H9 (cell line): ENCODE results near the gene NRP1. TPM values are rescaled to one million over a fixed set of nuclear protein-coding genes. Genes with fewer than 3 reads are reported as not detected.

Source experiments
- DNase-seq: peaks from one replicate; pipeline ENCODE4 v3.0.0-alpha.2; 2017
- H2AFZ ChIP-seq: one replicate; pipeline ENCODE4 v1.6.1; 2013; ENCODE audit warnings: mild to moderate bottlenecking, low read length, control low read depth, moderate library complexity
- H2AK5ac ChIP-seq: 2 replicates; pipeline ENCODE4 v1.6.1; 2013; ENCODE audit warnings: low read length, control low read depth, mixed read lengths; ENCODE audit not compliant: insufficient read length
- H2BK120ac ChIP-seq: one replicate; pipeline ENCODE4 v1.6.1; 2013; ENCODE audit warnings: low read depth, mild to moderate bottlenecking, low read length, control low read depth, inconsistent platforms; ENCODE audit not compliant: poor library complexity, severe bottlenecking
- H2BK12ac ChIP-seq: 2 replicates; pipeline ENCODE4 v1.6.1; 2013; ENCODE audit warnings: low read length, control low read depth, mixed read lengths, low read depth; ENCODE audit not compliant: insufficient read length
- H2BK15ac ChIP-seq: 2 replicates; pipeline ENCODE4 v1.6.1; 2013; ENCODE audit warnings: low read depth, low read length, control low read depth
- H2BK20ac ChIP-seq: one replicate; pipeline ENCODE4 v1.6.1; 2013; ENCODE audit warnings: low read depth, mild to moderate bottlenecking, low read length, control low read depth, inconsistent platforms; ENCODE audit not compliant: poor library complexity, severe bottlenecking
- H2BK5ac ChIP-seq: 2 replicates; pipeline ENCODE4 v1.6.1; 2013; ENCODE audit warnings: low read length, control low read depth, mixed read lengths; ENCODE audit not compliant: insufficient read length
- H3K14ac ChIP-seq: 2 replicates; pipeline ENCODE4 v1.6.1; 2013; ENCODE audit warnings: low read length, control low read depth; ENCODE audit not compliant: insufficient read depth
- H3K18ac ChIP-seq: 2 replicates; pipeline ENCODE4 v1.6.1; 2013; ENCODE audit warnings: low read depth, mild to moderate bottlenecking, mixed read lengths, low read length, control low read depth; ENCODE audit not compliant: insufficient read length
- H3K23ac ChIP-seq: 2 replicates; pipeline ENCODE4 v1.6.1; 2013; ENCODE audit warnings: low read length, control low read depth, mixed read lengths, low read depth; ENCODE audit not compliant: insufficient read length
- H3K23me2 ChIP-seq: 2 replicates; pipeline ENCODE4 v1.6.1; 2013; ENCODE audit warnings: low read depth, mild to moderate bottlenecking, mixed read lengths, low read length, control low read depth; ENCODE audit not compliant: insufficient read length, poor library complexity, severe bottlenecking
- H3K27ac ChIP-seq: 2 replicates; pipeline ENCODE4 v1.5.1; 2013; ENCODE audit warnings: low read length, control low read depth, mixed read lengths, low read depth; ENCODE audit not compliant: insufficient read length
- H3K27me3 ChIP-seq: 2 replicates; pipeline ENCODE4 v1.6.1; 2013; ENCODE audit warnings: low read length, control low read depth, inconsistent platforms; ENCODE audit not compliant: insufficient read depth
- H3K4ac ChIP-seq: 2 replicates; pipeline ENCODE4 v1.6.1; 2013; ENCODE audit warnings: low read depth, mild to moderate bottlenecking, control low read depth, inconsistent platforms, low read length, moderate library complexity
- H3K4me1 ChIP-seq: 2 replicates; pipeline ENCODE4 v1.6.1; 2013; ENCODE audit warnings: low read length, control low read depth, inconsistent platforms; ENCODE audit not compliant: insufficient read depth
- H3K4me2 ChIP-seq: 2 replicates; pipeline ENCODE4 v1.6.1; 2013; ENCODE audit warnings: low read length, control low read depth, mixed read lengths; ENCODE audit not compliant: insufficient read length, insufficient read depth
- H3K56ac ChIP-seq: 2 replicates; pipeline ENCODE4 v1.6.1; 2013; ENCODE audit warnings: low read depth, mild to moderate bottlenecking, mixed read lengths, low read length, control low read depth; ENCODE audit not compliant: insufficient read length
- H3K79me1 ChIP-seq: 2 replicates; pipeline ENCODE4 v1.6.1; 2013; ENCODE audit warnings: low read depth, mild to moderate bottlenecking, moderate library complexity, low read length, control low read depth, inconsistent platforms; ENCODE audit not compliant: insufficient read depth, poor library complexity, severe bottlenecking
- H3K79me2 ChIP-seq: 2 replicates; pipeline ENCODE4 v1.6.1; 2013; ENCODE audit warnings: low read length, control low read depth, inconsistent platforms; ENCODE audit not compliant: insufficient read depth
- H3K9ac ChIP-seq: 2 replicates; pipeline ENCODE4 v1.6.1; 2013; ENCODE audit warnings: low read length, control low read depth, mixed read lengths; ENCODE audit not compliant: insufficient read length; ENCODE audit errors: extremely low read depth
- H3K9me3 ChIP-seq: one replicate; pipeline ENCODE4 v1.6.1; 2013; ENCODE audit warnings: low read depth, low read length, inconsistent platforms; ENCODE audit not compliant: control insufficient read depth
- H3T11ph ChIP-seq: one replicate; pipeline ENCODE4 v1.6.1; 2013; ENCODE audit warnings: mild to moderate bottlenecking, low read length, control low read depth, inconsistent platforms
- H4K20me1 ChIP-seq: one replicate; pipeline ENCODE4 v1.6.1; 2013; ENCODE audit not compliant: control insufficient read depth, insufficient read length, insufficient read depth
- H4K5ac ChIP-seq: 2 replicates; pipeline ENCODE4 v1.6.1; 2013; ENCODE audit warnings: low read depth, mild to moderate bottlenecking, mixed read lengths, low read length, control low read depth; ENCODE audit not compliant: insufficient read length
- H4K8ac ChIP-seq: replicated peaks from 2 replicates; pipeline ENCODE4 v1.6.1; 2013; ENCODE audit warnings: low read length, control low read depth, mixed read lengths, low read depth; ENCODE audit not compliant: insufficient read length
- H4K91ac ChIP-seq: 2 replicates; pipeline ENCODE4 v1.6.1; 2013; ENCODE audit warnings: low read depth, mild to moderate bottlenecking, moderate library complexity, mixed read lengths, low read length, control low read depth; ENCODE audit not compliant: insufficient read length
- H3K27ac Mint-ChIP-seq, 3 experiments: 2 replicates in 2 of 3; 3 replicates in 1 of 3; pipeline ENCODE4 v1.8.0; 2020 to 2021; ENCODE audit warnings: mixed read lengths in 3 of 3, mild to moderate bottlenecking in 1 of 3, moderate library complexity in 1 of 3
- H3K27me3 Mint-ChIP-seq: 2 replicates; pipeline ENCODE4 v1.8.0; 2021; ENCODE audit warnings: low read depth, mild to moderate bottlenecking, moderate library complexity, mixed read lengths
- H3K36me3 Mint-ChIP-seq, 3 experiments: 2 replicates in 2 of 3; 3 replicates in 1 of 3; pipeline ENCODE4 v1.8.0; 2020 to 2021; ENCODE audit warnings: low read depth in 3 of 3, mixed read lengths in 3 of 3; ENCODE audit not compliant: insufficient read depth in 1 of 3
- H3K4me1 Mint-ChIP-seq, 2 experiments: 2 replicates each; pipeline ENCODE4 v1.8.0; 2020; ENCODE audit warnings: mixed read lengths in 2 of 2
- H3K4me3 Mint-ChIP-seq, 2 experiments: 2 replicates in 1 of 2; 3 replicates in 1 of 2; pipeline ENCODE4 v1.8.0; 2020 to 2021; ENCODE audit warnings: mild to moderate bottlenecking in 2 of 2, mixed read lengths in 2 of 2, moderate library complexity in 1 of 2
- H3K9me3 Mint-ChIP-seq, 2 experiments: 2 replicates in 1 of 2; 3 replicates in 1 of 2; pipeline ENCODE4 v1.8.0; 2020; ENCODE audit warnings: mild to moderate bottlenecking in 2 of 2, mixed read lengths in 2 of 2, moderate library complexity in 1 of 2
- CTCF ChIP-seq: fragments of 200-600 bp; sonication (generic); conservative IDR thresholded peaks from 3 replicates; pipeline ENCODE4 v1.8.0; 2021; ENCODE audit warnings: antibody characterized with exemption, mild to moderate bottlenecking
- whole genome bisulfite sequencing: extraction: QIAGEN DNeasy Blood & Tissue Kit; methylation state at CpG from one replicate; pipeline ENCODE4 v1.1.7; 2013; ENCODE audit warnings: missing lambda C conversion rate, low lambda C conversion rate, mixed read lengths; ENCODE audit not compliant: insufficient read length; ENCODE audit errors: extremely low coverage; 5-methylcytosine and 5-hydroxymethylcytosine counted together
- total RNA-seq: library from RNA; stranded (reverse); gene quantifications from 2 replicates; pipeline ENCODE4 v1.2.1, GENCODE V29; 2021

Gene NRP1
- total RNA-seq, 1 experiment from 2014 or later, result 4.6 TPM

- H3K4me3 Mint-ChIP-seq, result no peak overlapping the region
- no peak for DNase-seq
- Histone ChIP-seq H3K14ac (no peak overlapping the region), H3K23ac (no peak overlapping the region), H4K8ac (no peak overlapping the region), H2BK20ac (no peak overlapping the region), H4K20me1 (no peaks in the 10 kb centered on the region), H2BK12ac (no peak overlapping the region), H3K79me1 (no peaks in the 10 kb centered on the region), H3K4me2 (no peak overlapping the region), H3T11ph (no peak overlapping the region), H3K79me2 (no peaks in the 10 kb centered on the region), H3K9me3 (no peaks in the 10 kb centered on the region), H4K91ac (no peak overlapping the region), H3K4ac (no peak overlapping the region), H3K4me1 (no peaks in the 10 kb centered on the region), H3K56ac (no peak overlapping the region), H2BK15ac (no peak overlapping the region), H4K5ac (no peak overlapping the region), H3K18ac (no peak overlapping the region), H2BK5ac (no peak overlapping the region), H2AK5ac (no peak overlapping the region), H2AFZ (no peak overlapping the region), H2BK120ac (no peak overlapping the region), H3K27ac (no peak overlapping the region), H3K27me3 (no peaks in the 10 kb centered on the region), H3K23me2 (no peaks in the 10 kb centered on the region), H3K9ac (no peak overlapping the region)
- no peaks in the 10 kb centered on the region for H3K9me3 Mint-ChIP-seq
- no CpG with 5 or more reads among the region's 3 CpGs for WGBS
- peaks cover 8% of the 10 kb centered on the region in 2 experiments; a peak in 2 of 4 replicates for H3K4me1 Mint-ChIP-seq
- no peaks in the 10 kb centered on the region for H3K36me3 Mint-ChIP-seq
- H3K27ac Mint-ChIP-seq, result no peak overlapping the region
- H3K27me3 Mint-ChIP-seq, result no peaks in the 10 kb centered on the region
- TF ChIP-seq CTCF, result no peak
Measured at GRCh38 chr10:33238643-33239042, 95.8 kb downstream of the NRP1 start.
